ENCODE data around the gene RASGRF2.

The RASGRF2 gene

GRCh38 chr5:81234801-81235200 is 274.6 kb downstream of the RASGRF2 start:
- no peaks in the 10 kb centered on the region for H3K27me3 ChIP-seq (ENCODE audit: insufficient read depth, low read length, poor library complexity, severe bottlenecking)
- H3K4me2 ChIP-seq (ENCODE audit: low read depth, low read length, poor library complexity, severe bottlenecking) = peak overlapping the region; percentile 7
- H3K9ac ChIP-seq (ENCODE audit: low read depth, low read length, poor library complexity, severe bottlenecking) = no peak overlapping the region
- H3K9me3 ChIP-seq (ENCODE audit: insufficient read depth, low read depth, low read length) = no peaks in the 10 kb centered on the region
- no peak overlapping the region for H2AFZ ChIP-seq (ENCODE audit: low read length)
- H3K36me3 ChIP-seq (ENCODE audit: insufficient read depth, low read length) = no peaks in the 10 kb centered on the region
- no peaks in the 10 kb centered on the region for H3K9me2 ChIP-seq (replicated peaks; ENCODE audit: low read depth, low read length)
- H3F3A ChIP-seq (ENCODE audit: low read depth) = no peaks in the 10 kb centered on the region
- H3K79me2 ChIP-seq (ENCODE audit: insufficient read depth, low read length) = no peaks in the 10 kb centered on the region
- H3K4me3 ChIP-seq (ENCODE audit: low read length, poor library complexity, severe bottlenecking) = no peak overlapping the region
- no peaks in the 10 kb centered on the region for H4K20me1 ChIP-seq (ENCODE audit: insufficient read depth, low read length, poor library complexity, severe bottlenecking)
- H3K4me1 ChIP-seq (ENCODE audit: insufficient read depth, low read length, poor library complexity, severe bottlenecking) = peaks cover 7% of the 10 kb centered on the region
- TF ChIP-seq, protein P1, sequence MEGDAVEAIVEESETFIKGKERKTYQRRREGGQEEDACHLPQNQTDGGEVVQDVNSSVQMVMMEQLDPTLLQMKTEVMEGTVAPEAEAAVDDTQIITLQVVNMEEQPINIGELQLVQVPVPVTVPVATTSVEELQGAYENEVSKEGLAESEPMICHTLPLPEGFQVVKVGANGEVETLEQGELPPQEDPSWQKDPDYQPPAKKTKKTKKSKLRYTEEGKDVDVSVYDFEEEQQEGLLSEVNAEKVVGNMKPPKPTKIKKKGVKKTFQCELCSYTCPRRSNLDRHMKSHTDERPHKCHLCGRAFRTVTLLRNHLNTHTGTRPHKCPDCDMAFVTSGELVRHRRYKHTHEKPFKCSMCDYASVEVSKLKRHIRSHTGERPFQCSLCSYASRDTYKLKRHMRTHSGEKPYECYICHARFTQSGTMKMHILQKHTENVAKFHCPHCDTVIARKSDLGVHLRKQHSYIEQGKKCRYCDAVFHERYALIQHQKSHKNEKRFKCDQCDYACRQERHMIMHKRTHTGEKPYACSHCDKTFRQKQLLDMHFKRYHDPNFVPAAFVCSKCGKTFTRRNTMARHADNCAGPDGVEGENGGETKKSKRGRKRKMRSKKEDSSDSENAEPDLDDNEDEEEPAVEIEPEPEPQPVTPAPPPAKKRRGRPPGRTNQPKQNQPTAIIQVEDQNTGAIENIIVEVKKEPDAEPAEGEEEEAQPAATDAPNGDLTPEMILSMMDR (conservative IDR thresholded peaks at IDR 0.05; ENCODE audit: low read length) = no peak
- no peak for TF ChIP-seq EZH2phosphoT487 (IDR thresholded peaks at IDR 0.05; ENCODE audit: borderline replicate concordance)

DNA sequence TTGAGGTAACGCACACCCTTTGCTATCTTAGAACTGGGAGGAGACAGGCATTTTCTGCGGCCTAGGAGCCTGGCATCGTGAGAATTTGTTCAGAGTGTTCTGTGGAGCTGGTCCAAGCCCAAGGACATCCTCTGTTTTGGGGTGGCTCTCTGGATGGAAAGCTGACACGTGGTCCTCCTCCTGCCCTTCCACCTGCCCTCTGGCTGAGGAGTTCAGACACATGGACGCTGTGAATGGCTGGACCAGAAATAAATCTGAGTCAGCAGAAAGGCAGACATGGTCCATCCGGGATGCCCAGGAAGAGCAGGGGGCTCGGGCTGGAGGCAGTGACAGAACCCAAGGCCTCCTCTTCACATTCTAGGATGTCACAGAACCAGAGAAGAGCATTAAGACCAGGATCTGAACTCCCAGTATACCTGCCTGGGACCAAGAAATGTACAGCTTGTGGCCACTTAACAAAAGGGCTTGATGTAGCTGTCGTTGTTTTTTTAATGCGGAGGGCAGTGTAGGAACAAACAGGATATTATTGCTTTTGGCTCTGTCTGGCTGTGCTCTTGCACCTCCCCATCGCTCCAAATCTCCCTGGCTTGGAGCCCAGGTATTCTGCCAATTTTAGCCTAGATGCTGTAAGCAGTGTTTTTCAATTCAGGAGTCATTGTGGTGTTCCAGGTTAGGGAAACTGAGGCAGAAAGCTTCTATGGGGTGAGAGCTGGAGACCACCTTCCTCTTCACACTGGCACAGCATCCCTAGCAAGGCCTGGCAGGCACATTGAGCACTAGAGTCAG is 275.3 kb downstream of the RASGRF2 start:
- H4K20me1 ChIP-seq (ENCODE audit: insufficient read depth, low read length, poor library complexity, severe bottlenecking) = no peaks in the 10 kb centered on the region
- peaks cover 7% of the 10 kb centered on the region for H3K4me1 ChIP-seq (ENCODE audit: insufficient read depth, low read length, poor library complexity, severe bottlenecking)
- no peak overlapping the region for H3K4me2 ChIP-seq (ENCODE audit: low read depth, low read length, poor library complexity, severe bottlenecking)
- H3F3A ChIP-seq (ENCODE audit: low read depth) = no peaks in the 10 kb centered on the region
- H3K36me3 ChIP-seq (ENCODE audit: insufficient read depth, low read length) = no peaks in the 10 kb centered on the region
- no peaks in the 10 kb centered on the region for H3K9me2 ChIP-seq (replicated peaks; ENCODE audit: low read depth, low read length)
- H3K79me2 ChIP-seq (ENCODE audit: insufficient read depth, low read length) = no peaks in the 10 kb centered on the region
- no peaks in the 10 kb centered on the region for H3K9me3 ChIP-seq (ENCODE audit: insufficient read depth, low read depth, low read length)
- H3K9ac ChIP-seq (ENCODE audit: low read depth, low read length, poor library complexity, severe bottlenecking) = no peak overlapping the region
- H2AFZ ChIP-seq (ENCODE audit: low read length) = no peak overlapping the region
- H3K27me3 ChIP-seq (ENCODE audit: insufficient read depth, low read length, poor library complexity, severe bottlenecking) = no peaks in the 10 kb centered on the region
- no peak for TF ChIP-seq EZH2phosphoT487 (IDR thresholded peaks at IDR 0.05; ENCODE audit: borderline replicate concordance)
- TF ChIP-seq, protein P1 (conservative IDR thresholded peaks at IDR 0.05; ENCODE audit: low read length) = no peak
- H3K4me3 ChIP-seq (ENCODE audit: low read length, poor library complexity, severe bottlenecking) = no peak overlapping the region

- H3K4me1 ChIP-seq (ENCODE audit: insufficient read depth, low read length, poor library complexity, severe bottlenecking) = peaks cover 7% of the 10 kb centered on the region
- no peak overlapping the region for H3K9ac ChIP-seq (ENCODE audit: low read depth, low read length, poor library complexity, severe bottlenecking)
- H2AFZ ChIP-seq (ENCODE audit: low read length) = no peak overlapping the region
- no peaks in the 10 kb centered on the region for H3F3A ChIP-seq (ENCODE audit: low read depth)
- no peaks in the 10 kb centered on the region for H3K27me3 ChIP-seq (ENCODE audit: insufficient read depth, low read length, poor library complexity, severe bottlenecking)
- H3K4me2 ChIP-seq (ENCODE audit: low read depth, low read length, poor library complexity, severe bottlenecking) = no peak overlapping the region
- H3K4me3 ChIP-seq (ENCODE audit: low read length, poor library complexity, severe bottlenecking) = no peak overlapping the region
- H3K79me2 ChIP-seq (ENCODE audit: insufficient read depth, low read length) = no peaks in the 10 kb centered on the region
- H3K36me3 ChIP-seq (ENCODE audit: insufficient read depth, low read length) = no peaks in the 10 kb centered on the region
- H3K9me2 ChIP-seq (replicated peaks; ENCODE audit: low read depth, low read length) = no peaks in the 10 kb centered on the region
- H4K20me1 ChIP-seq (ENCODE audit: insufficient read depth, low read length, poor library complexity, severe bottlenecking) = no peaks in the 10 kb centered on the region
- H3K9me3 ChIP-seq (ENCODE audit: insufficient read depth, low read depth, low read length) = no peaks in the 10 kb centered on the region
- TF ChIP-seq, protein P1 (conservative IDR thresholded peaks at IDR 0.05; ENCODE audit: low read length) = no peak
- no peak for TF ChIP-seq EZH2phosphoT487 (IDR thresholded peaks at IDR 0.05; ENCODE audit: borderline replicate concordance)
These were observed 278.3 kb downstream of the RASGRF2 start for GRCh38 chr5:81238460-81238859.

Measured in Loucy (cell line).